Esophagus muscularis mucosa (tissue), 4 donors: ENCODE data around the gene CASP9.
"Not testable (repeated sequence)": the region's sequence is repeated elsewhere in the genome, so short reads cannot be mapped to it uniquely, and the experiment has no call there.

Source experiments
- EP300 ChIP-seq: sonication (generic); formaldehyde crosslinking; IDR thresholded peaks from one replicate; pipeline ENCODE4 v1.6.1; 2017; ENCODE audit warnings: antibody characterized with exemption
- POLR2A ChIP-seq: fragments of 450-650 bp; IDR thresholded peaks from one replicate; pipeline ENCODE4 v1.6.1; 2017; ENCODE audit warnings: antibody characterized with exemption, moderate library complexity, mild to moderate bottlenecking, low read depth
- POLR2AphosphoS5 ChIP-seq, 2 donors: sonication (generic); formaldehyde crosslinking; IDR thresholded peaks; one replicate each; pipeline ENCODE4 v1.6.1; 2017; ENCODE audit warnings: antibody characterized with exemption in 2 of 2
- TF ChIP-seq, protein P1 (sequence below), 3 experiments: fragments of 200-600 bp in 2 of 3; fragments of 450-650 bp in 1 of 3; sonication (generic) in 2 of 3; IDR thresholded peaks; one replicate each; pipeline ENCODE4 v1.5.1; 2017 to 2019; ENCODE audit warnings: antibody characterized with exemption in 3 of 3, mild to moderate bottlenecking in 2 of 3, moderate library complexity in 1 of 3

DNA sequence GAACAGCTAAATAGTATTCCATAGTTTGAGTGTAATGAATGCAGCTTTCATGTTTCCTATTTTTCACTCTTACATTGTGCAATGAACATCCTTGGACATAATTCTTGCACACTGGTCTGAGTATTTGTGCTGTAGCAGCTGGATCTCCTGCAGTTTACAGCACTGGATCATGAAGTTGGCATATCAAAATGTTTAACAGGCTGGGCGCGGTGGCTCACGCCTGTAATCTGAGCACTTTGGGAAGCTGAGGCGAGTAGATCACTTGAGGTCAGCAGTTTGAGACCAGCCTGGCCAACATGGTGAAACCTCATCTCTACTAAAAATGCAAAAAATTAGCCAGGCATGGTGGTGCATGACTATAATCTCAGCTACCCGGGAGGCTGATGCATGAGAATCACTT lies 52.9 kb downstream of the CASP9 start:
- TF ChIP-seq, protein P1, sequence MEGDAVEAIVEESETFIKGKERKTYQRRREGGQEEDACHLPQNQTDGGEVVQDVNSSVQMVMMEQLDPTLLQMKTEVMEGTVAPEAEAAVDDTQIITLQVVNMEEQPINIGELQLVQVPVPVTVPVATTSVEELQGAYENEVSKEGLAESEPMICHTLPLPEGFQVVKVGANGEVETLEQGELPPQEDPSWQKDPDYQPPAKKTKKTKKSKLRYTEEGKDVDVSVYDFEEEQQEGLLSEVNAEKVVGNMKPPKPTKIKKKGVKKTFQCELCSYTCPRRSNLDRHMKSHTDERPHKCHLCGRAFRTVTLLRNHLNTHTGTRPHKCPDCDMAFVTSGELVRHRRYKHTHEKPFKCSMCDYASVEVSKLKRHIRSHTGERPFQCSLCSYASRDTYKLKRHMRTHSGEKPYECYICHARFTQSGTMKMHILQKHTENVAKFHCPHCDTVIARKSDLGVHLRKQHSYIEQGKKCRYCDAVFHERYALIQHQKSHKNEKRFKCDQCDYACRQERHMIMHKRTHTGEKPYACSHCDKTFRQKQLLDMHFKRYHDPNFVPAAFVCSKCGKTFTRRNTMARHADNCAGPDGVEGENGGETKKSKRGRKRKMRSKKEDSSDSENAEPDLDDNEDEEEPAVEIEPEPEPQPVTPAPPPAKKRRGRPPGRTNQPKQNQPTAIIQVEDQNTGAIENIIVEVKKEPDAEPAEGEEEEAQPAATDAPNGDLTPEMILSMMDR (IDR thresholded peaks at IDR 0.05) = not testable (repeated sequence)
- not testable (repeated sequence) for TF ChIP-seq POLR2AphosphoS5 (IDR thresholded peaks at IDR 0.05); EP300; POLR2A
